IPS-18c (cell line): Measurements from ENCODE around the gene CAMK1G.

ENCODE experiments used
- H3K4me3 ChIP-seq: 2 replicates; pipeline ENCODE4 v1.7.0; 2013; ENCODE audit warnings: low read depth, mild to moderate bottlenecking, low read length, moderate library complexity; ENCODE audit not compliant: insufficient read depth
- H3K9me3 ChIP-seq: one replicate; pipeline ENCODE4 v1.6.1; 2013; ENCODE audit warnings: mild to moderate bottlenecking, low read length, moderate library complexity; ENCODE audit not compliant: control insufficient read depth, insufficient read depth

Gene CAMK1G

DNA sequence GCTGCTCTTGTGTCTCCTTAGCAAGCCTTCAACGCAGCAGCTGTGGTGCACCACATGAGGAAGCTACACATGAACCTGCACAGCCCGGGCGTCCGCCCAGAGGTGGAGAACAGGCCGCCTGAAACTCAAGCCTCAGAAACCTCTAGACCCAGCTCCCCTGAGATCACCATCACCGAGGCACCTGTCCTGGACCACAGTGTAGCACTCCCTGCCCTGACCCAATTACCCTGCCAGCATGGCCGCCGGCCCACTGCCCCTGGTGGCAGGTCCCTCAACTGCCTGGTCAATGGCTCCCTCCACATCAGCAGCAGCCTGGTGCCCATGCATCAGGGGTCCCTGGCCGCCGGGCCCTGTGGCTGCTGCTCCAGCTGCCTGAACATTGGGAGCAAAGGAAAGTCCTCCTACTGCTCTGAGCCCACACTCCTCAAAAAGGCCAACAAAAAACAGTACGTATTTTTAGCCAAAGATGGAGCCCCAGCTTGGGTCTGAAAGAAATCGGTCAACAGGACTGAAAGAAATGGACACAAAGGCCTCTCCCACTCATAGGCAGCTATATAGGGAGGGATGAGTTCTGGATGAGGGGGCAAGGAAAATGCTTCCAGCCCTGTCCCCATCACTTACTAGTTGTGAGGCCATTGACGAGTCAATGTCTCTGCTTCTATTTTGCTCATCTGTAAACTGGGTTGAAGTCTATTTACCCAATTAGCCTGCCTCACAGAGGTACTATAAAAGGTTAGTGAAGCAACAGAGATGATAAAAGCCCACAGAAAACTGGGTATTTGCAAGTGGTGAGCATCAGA, 28.5 kb downstream of the CAMK1G start:
- Histone ChIP-seq H3K9me3 (no peaks in the 10 kb centered on the region), H3K4me3 (no peak overlapping the region)

DNA sequence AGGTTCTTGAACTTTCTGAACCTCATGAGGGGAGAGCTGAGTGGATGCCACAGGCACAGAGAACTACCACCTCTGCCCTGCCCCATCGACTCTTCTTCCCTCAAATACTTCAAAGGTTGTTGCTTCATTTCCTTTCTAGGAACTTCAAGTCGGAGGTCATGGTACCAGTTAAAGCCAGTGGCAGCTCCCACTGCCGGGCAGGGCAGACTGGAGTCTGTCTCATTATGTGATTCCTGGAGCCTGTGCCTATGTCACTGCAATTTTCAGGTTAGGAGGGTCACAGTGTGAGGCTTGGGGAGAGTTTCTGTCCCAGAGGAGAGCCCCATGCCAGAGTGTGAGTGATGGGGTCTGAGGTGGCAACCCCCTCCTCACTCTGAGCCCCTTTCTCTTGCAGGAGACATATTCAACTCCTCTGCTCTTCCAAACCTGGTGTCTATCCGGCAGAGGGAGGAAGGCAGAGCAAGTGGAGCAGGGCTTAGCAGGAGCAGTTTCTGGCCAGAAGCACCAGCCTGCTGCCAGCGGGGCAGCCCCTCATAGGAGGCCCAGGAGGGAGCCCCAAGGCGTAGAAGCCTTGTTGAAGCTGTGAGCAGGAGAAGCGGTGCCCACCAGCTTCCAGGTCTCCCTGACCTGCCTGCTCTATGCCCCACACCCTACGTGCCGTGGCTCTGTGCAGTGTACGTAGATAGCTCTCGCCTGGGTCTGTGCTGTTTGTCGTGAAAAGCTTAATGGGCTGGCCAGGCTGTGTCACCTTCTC, 29.3 kb downstream of the CAMK1G start:
- H3K4me3 ChIP-seq = no peak overlapping the region
- H3K9me3 ChIP-seq = no peaks in the 10 kb centered on the region

- no peak overlapping the region for H3K4me3 ChIP-seq
- no peaks in the 10 kb centered on the region for H3K9me3 ChIP-seq
These were observed 30.1 kb downstream of the CAMK1G start for GRCh38 chr1:209613400-209614150.

DNA sequence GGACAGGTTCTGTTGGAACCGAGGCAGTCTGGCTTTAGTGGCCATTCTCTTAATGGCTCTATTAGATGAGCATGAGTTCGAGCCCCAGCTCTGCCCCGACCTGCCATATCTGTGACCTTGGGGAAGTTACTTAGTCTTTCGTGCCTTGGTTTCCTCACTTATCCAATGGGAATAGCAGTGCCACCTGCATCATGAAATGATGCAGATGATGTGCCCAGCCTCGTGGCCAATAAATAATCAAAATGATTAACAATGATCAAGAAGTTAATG, 30.6 kb downstream of the CAMK1G start:
- Histone ChIP-seq H3K4me3 (no peak overlapping the region), H3K9me3 (no peaks in the 10 kb centered on the region)

DNA sequence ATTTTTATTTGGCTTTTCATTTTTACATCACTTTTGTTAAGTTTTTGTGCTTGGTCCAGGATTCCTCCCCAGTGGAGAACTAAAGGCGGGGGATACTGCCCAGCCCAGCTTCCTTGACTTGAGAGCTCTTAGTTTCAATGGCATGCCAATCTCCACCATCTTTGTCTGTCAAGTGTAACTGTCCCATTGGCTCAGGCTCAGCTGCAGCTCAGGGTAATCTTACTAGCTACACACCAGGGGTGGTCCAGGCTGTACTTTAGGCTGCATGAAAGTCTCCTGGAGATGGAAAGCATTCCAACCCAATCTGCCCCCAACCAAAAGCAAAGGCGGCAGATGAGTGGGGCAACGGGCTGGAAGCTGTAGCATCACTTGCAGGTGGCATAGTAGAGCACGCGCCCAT, 31.4 kb downstream of the CAMK1G start:
- no peaks in the 10 kb centered on the region for H3K9me3 ChIP-seq
- no peak overlapping the region for H3K4me3 ChIP-seq

- H3K4me3 ChIP-seq = no peak overlapping the region
- H3K9me3 ChIP-seq = no peaks in the 10 kb centered on the region
These were observed 33.0 kb downstream of the CAMK1G start for GRCh38 chr1:209616366-209617046.

- no peak overlapping the region for H3K4me3 ChIP-seq
- no peaks in the 10 kb centered on the region for H3K9me3 ChIP-seq
These were observed 33.6 kb downstream of the CAMK1G start for GRCh38 chr1:209617047-209617673.

DNA sequence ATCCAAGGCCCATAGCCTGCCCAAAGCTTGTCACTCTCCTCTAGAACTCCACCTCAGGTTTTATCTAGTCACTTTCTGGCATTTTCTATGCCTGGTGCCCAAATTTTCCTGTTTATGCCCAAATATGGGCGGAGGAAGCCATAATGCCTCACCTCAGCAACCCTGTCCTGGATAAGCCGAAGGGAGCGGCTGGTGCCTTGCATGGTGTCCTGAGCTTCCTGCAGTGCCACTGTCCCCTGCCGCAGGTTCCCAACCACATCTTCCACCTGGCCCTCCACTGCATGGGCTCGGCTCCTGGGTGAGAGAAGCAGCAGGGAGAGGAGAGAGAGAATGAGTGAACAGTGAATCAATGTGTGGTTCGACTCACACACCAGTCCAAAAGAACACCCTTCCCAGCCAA, 34.2 kb downstream of the CAMK1G start:
- Histone ChIP-seq H3K9me3 (no peaks in the 10 kb centered on the region), H3K4me3 (no peak overlapping the region)

DNA sequence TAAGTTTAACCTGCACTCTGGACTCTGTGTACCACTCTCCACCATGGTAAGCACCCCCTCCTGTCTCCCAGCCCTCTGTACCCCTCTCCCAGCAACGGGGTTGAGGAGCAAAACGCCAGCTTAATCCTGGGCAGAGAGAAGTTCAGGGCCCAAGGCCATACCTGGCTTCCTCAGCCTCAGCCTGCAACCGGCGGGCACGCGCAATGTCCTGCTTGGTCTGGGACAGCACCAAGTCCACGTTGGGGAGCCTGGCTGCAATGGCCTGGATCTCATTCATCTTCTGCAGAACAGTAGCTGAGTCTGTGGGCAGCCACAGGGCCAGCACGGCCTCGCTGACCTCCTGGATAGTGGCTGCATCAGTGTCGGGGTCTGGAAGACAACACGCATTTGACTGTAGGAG, 34.8 kb downstream of the CAMK1G start:
- H3K9me3 ChIP-seq = no peaks in the 10 kb centered on the region
- no peak overlapping the region for H3K4me3 ChIP-seq

- H3K9me3 ChIP-seq = no peaks in the 10 kb centered on the region
- H3K4me3 ChIP-seq = no peak overlapping the region
These were observed 35.4 kb downstream of the CAMK1G start for GRCh38 chr1:209618756-209619420.

DNA sequence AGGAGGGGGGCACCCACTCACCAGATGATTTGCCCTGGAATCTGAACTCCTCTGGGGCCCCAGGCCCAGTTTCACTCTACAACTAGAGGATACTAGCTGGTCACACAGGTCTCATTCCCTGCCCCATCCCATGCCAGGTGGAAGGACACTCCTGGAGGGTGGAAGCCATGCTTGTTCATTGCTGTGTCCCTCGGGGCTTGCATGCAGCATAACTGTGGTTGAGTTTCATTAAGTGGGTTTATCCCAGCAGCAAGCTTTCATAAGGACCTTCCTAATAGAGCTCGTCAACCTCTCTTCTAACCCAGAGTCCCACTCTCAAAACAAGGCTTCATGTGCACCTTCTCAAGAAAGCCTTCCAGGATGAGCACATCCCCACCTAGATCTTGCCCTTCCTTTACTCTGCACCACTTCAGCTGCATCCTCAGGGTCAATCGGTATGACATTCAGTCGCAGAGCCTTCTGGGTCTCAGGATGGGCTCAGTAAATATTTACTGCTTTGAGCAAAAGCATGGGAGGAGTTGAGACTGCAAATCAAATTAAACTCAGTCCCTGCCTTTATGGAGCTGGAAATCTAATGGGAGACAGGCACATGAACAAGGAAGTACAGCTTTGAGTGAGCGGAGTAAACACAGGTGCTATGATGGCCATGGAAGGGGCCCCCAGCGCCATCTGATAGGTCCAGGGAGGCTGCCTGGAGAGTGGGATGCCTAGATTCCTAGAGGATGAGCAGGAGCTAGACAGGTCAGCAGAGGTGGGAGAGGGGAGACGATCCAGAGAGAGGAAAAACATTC, 36.4 kb downstream of the CAMK1G start:
- no peak overlapping the region for H3K4me3 ChIP-seq
- no peaks in the 10 kb centered on the region for H3K9me3 ChIP-seq

DNA sequence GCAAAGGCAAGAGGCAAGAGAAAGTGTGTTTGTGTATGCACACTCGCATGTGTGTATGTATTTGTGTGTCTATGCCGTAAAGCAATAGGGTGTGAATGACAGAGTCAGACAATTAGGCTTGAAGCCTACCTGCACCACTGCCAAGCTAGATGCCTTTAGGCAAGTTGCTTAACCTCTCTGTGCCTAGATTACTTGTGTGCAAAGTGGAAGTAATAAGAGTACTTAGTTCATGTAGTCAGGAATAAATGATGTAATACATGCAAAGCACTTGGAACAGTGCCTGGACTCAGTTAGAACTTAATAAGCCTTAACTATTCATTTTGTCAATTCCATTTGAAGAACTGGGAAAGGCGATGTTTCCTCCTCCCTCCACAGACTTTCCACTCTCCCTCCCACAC, 37.0 kb downstream of the CAMK1G start:
- no peak overlapping the region for H3K4me3 ChIP-seq
- no peaks in the 10 kb centered on the region for H3K9me3 ChIP-seq

GRCh38 chr1:209621286-209621685, 37.8 kb downstream of the CAMK1G start:
- Histone ChIP-seq H3K9me3 (no peaks in the 10 kb centered on the region), H3K4me3 (no peak overlapping the region)

GRCh38 chr1:209621741-209622655, 38.5 kb downstream of the CAMK1G start:
- Histone ChIP-seq H3K9me3 (no peaks in the 10 kb centered on the region), H3K4me3 (no peak overlapping the region)
